GM12872 (cell line): Measurements from ENCODE around the gene EPAS1.

Experiments
- TF ChIP-seq, protein P1 (sequence below): IDR thresholded peaks from 3 replicates; pipeline ENCODE4 v1.5.1; 2011; ENCODE audit warnings: low read depth, mild to moderate bottlenecking, low read length, moderate library complexity; ENCODE audit not compliant: insufficient read depth

The EPAS1 gene

DNA sequence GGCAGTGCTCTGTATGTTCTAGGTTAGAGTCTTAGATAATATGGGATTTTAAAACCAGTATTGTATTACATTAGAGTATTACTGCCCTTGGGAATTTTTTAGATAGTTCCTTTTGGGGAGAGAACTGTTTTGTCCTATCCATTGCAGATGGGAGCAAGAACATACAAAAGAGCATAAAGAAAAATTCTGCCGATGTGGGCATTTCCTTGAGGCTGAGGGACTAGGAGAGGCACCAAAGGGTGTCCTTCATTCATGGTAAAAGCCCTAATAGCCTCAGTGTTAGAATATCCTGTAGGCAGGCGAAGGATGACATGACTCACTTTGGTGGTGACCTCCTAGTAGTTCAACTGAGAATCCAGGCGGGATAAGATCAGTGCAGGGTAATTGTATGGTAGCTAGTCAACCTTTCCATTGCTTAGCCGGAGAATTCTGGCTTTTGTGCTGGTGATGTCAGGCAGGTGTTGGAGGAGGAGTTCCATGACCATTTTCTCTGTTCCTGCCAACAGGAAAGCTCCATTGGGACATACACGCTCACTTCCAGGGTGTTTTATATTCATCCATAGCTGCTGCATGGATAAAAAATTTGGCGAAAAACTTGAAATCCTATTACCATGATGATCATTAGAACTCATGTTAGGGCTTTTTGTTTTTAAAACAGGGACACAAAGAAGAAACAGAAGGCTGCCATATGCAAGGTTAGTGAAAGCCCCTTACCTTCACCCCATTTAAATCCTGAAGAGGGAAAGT, 28.1 kb downstream of the EPAS1 start:
- TF ChIP-seq, protein P1, sequence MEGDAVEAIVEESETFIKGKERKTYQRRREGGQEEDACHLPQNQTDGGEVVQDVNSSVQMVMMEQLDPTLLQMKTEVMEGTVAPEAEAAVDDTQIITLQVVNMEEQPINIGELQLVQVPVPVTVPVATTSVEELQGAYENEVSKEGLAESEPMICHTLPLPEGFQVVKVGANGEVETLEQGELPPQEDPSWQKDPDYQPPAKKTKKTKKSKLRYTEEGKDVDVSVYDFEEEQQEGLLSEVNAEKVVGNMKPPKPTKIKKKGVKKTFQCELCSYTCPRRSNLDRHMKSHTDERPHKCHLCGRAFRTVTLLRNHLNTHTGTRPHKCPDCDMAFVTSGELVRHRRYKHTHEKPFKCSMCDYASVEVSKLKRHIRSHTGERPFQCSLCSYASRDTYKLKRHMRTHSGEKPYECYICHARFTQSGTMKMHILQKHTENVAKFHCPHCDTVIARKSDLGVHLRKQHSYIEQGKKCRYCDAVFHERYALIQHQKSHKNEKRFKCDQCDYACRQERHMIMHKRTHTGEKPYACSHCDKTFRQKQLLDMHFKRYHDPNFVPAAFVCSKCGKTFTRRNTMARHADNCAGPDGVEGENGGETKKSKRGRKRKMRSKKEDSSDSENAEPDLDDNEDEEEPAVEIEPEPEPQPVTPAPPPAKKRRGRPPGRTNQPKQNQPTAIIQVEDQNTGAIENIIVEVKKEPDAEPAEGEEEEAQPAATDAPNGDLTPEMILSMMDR: no peak

DNA sequence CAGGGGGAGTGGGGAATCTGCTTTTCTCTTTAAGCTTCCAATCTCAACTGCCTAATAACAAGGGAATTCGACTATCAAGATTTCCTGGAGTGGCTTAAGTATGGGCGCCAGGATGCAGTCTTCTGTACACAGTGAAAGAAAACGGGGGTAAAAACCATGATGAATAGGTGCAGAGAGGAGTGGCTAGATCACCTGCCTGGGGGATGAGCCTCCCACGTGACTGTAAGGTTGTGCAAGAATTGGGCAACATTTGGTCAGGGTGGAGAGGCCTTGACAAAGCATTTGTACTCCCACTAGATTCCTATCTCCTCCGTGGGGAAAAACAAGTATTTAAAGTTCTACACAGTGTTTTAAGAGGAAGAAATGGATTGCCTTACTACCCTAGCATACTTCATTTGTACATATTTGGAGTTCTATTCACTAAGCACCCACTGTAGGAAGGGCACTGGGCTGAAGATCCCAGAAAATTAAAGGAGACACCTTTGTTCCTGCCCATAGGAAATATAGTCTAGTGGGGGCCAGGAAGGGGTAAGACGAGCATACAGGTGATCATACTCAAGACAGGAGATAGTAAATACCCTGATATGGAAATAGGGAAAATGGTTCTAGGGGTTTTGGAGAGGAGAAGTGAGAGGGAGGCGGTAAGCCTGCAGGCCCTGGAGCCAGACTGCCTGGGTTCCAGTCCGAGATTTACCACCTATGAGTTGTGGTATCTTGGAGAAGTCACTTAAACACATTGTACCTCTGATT, 29.2 kb downstream of the EPAS1 start:
- TF ChIP-seq, protein P1: no peak

DNA sequence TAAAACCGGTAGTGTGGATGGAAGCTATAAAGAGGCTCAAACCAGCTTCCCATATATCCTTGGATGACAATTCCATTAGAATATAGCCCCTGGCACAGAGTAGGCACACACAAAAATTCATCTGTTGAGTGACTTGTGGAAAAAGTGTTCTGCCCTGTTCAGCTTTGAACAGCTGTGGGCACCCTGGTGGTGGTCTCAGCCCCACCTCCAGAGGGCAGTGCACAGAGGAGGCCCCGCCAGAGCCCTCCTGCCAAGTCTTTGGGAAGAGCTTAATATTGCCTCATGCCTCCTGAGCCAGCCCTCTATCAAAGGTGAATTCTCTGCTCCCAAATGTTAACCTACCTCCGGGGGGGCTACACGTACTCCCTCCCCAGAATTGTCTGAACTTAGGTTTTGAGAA, 30.4 kb downstream of the EPAS1 start:
- TF ChIP-seq, protein P1: no peak

DNA sequence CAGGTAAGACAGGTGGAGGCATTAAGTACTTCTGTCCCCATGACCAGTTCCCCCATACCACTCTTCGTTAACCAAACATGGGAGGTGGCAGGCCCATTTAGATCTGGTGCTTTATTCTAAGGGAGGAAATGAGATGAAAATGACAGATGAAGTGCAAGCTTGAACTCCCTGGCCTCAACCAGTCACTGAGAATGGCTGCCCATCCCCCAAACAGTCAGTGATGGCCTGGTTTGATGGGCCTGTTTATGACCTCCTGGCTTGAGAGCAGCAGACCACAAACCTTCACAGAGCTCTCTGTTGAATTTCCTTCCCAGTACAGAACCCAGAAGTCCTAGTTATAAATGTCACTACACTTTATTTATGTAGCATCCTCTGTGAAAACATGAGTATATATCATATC, 31.1 kb downstream of the EPAS1 start:
- TF ChIP-seq, protein P1: no peak

DNA sequence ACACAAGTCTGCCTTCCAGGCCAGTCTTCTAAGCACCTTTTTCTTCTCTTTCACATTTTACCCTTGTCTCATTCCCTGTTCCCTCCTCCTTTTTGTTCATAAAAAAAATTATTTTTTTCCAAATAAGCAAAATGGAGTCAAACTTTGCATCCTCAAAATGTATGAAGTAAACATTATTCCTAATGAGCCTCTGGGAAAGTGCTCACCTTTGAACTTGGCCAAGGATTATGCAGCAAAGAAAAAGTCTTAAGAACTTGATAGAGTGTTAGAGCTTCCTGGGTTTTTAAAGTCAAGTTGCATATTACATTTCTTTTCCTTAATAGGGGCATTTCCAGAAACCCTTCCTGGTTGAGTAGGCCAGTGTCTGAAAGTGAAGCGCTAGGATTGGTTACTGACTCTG, 31.6 kb downstream of the EPAS1 start:
- TF ChIP-seq, protein P1: no peak

DNA sequence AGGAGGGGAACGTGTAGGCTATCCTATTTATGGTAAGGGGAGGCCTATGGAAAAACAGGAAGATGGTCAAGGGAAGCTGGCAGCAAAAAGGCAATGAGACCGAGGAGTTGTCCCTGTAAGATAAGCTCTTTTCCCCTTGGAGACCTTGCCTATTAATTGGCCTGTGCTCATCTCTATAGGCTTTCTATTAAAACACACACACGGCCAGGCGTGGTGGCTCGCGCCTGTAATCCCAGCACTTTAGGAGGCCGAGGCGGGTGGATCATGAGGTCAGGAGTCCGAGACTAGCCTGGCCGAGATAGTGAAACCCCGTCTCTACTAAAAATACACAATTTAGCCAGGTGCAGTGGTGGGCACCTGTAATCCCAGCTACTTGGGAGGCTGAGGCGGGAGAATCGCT, 32.1 kb downstream of the EPAS1 start:
- TF ChIP-seq, protein P1: no peak

DNA sequence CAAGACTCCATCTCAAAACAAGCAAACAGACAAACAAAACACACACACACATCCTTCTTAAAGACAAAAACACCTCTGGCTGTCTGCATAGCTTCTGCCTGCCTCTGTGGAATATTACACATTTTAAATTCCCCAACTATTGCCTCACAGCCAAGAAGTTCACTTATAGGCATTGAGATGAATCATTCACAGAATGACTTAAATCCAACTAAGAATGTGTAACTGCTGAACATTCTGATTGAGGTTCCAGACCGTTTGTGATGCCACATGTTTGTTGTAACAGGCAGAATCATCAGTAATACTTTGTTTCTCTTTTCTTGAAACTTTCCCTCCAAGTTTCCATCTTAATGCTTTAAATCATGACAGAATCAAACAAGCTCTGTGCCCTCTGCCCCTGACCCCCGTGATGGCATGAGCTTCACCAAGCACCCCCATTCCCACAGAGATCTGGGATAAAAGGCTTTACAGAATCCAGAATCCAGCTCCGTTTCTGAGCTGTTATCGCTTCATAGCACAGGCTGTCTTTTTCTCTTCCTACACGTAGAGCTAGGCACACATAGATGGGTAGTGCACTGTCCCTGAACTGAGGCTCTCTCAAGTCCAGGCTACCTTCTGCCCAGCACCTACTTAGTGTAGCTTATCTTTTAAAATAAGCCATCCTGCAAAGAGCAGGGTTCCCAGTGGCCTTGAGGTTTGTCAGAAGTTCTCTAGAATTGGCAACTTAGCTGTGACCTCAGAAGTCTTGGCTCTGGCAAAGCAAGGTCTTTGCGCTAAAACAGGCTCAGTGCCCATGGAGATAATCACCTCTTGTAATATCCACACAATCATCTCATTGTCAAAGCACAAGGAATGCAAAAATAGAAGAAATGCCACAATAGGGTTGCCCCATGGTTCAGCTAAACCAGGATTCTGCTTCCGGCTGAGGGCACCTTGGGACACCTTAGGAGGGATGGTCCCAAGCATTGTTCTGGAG, 32.9 kb downstream of the EPAS1 start:
- TF ChIP-seq, protein P1: no peak
